Measurements from ENCODE around the gene CLIC4.

Gene CLIC4

GRCh38 chr1:24862775-24863483 lies 117.7 kb downstream of the CLIC4 start:
- TF ChIP-seq CTCF (IDR thresholded peaks at IDR 0.05; ENCODE audit: low read depth, low read length) = no peak
- DNase-seq (ENCODE audit: extremely low read depth, low read depth) = no peak

GRCh38 chr1:24864370-24864777 lies 119.1 kb downstream of the CLIC4 start:
- no peak for TF ChIP-seq CTCF (IDR thresholded peaks at IDR 0.05; ENCODE audit: low read depth, low read length)
- no peak for DNase-seq (ENCODE audit: extremely low read depth, low read depth)

DNA sequence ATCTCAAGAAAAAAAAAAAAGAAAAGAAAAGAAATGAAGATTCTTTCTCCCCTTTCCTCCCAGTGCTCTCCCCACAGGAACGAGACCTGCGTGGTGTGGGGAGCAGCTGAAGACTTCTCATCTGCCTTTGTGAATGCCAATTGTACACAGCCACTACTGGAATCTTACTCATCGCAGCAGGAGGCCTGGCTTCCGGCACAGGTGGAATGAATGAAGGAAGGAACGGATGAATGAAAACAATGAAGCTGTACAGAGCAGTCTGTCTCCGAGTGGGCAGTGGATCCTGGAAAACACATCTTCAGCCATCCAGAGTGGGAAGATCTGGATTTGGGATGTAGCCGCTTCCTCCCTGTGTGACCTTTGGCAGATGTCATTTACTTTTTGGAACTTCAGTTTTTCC lies 119.9 kb downstream of the CLIC4 start:
- no peak for DNase-seq (ENCODE audit: extremely low read depth, low read depth)
- no peak for TF ChIP-seq CTCF (IDR thresholded peaks at IDR 0.05; ENCODE audit: low read depth, low read length)

DNA sequence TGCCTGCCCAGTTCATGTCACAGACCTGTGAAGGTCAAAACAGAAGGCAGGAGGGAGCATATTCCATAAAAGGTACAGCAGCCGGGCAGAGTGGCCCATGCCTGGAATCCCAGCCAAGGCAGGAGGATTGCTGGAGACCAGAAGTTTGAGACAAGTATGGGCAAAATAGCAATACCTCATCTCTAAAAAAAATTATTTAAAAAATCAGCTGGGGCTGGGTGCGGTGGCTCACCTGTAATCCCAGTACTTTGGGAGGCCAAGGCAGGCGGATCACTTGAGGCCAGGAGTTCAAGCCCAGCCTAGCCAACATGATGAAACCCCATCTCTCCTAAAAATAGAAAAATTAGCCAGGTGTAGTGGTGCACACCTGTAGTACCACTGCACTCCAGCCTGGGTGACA lies 120.3 kb downstream of the CLIC4 start:
- TF ChIP-seq CTCF (IDR thresholded peaks at IDR 0.05; ENCODE audit: low read depth, low read length) = no peak
- no peak for DNase-seq (ENCODE audit: extremely low read depth, low read depth)

- DNase-seq (ENCODE audit: extremely low read depth, low read depth) = no peak
- TF ChIP-seq CTCF (IDR thresholded peaks at IDR 0.05; ENCODE audit: low read depth, low read length) = no peak; the same call in 1 of the 2 replicates
Measured at GRCh38 chr1:24866211-24867083, 121.2 kb downstream of the CLIC4 start.

- TF ChIP-seq CTCF (IDR thresholded peaks at IDR 0.05; ENCODE audit: low read depth, low read length) = no peak
- no peak for DNase-seq (ENCODE audit: extremely low read depth, low read depth)
Measured at GRCh38 chr1:24867084-24867870, 122.0 kb downstream of the CLIC4 start.

All from AG09319 (cell line).